HG03025 (cell line): ENCODE results near the gene TRPV3.
"Not testable (repeated sequence)": the region's sequence is repeated elsewhere in the genome, so short reads cannot be mapped to it uniquely, and the experiment has no call there.

Experiments used
- ATAC-seq: cut with Tn5 transposase; IDR thresholded peaks from one replicate; pipeline ENCODE4 v1.9.1; 2021; ENCODE audit warnings: mild to moderate bottlenecking, moderate library complexity; ENCODE audit not compliant: unreplicated experiment, low FRiP score

Gene TRPV3

GRCh38 chr17:3527896-3528295, 29.7 kb downstream of the TRPV3 start:
- no peak for ATAC-seq

GRCh38 chr17:3527468-3527867, 30.1 kb downstream of the TRPV3 start:
- no peak for ATAC-seq

- ATAC-seq = no peak
Measured at GRCh38 chr17:3526971-3527370, 30.6 kb downstream of the TRPV3 start.

GRCh38 chr17:3526491-3526890, 31.1 kb downstream of the TRPV3 start:
- ATAC-seq = no peak

GRCh38 chr17:3524024-3524423, 33.6 kb downstream of the TRPV3 start:
- no peak for ATAC-seq

- ATAC-seq = not testable (repeated sequence)
Measured at GRCh38 chr17:3519472-3519871, 38.1 kb downstream of the TRPV3 start.

GRCh38 chr17:3514873-3515272, 42.7 kb downstream of the TRPV3 start:
- ATAC-seq = no peak

- not testable (repeated sequence) for ATAC-seq
Measured at GRCh38 chr17:3514167-3514566, 43.4 kb downstream of the TRPV3 start.

GRCh38 chr17:3513305-3514035, 44.1 kb downstream of the TRPV3 start:
- no peak for ATAC-seq

GRCh38 chr17:3512505-3513171, 45.0 kb downstream of the TRPV3 start:
- ATAC-seq = no peak

- no peak for ATAC-seq
Measured at GRCh38 chr17:3511852-3512504, 45.6 kb downstream of the TRPV3 start.

- no peak for ATAC-seq
Measured at GRCh38 chr17:3510090-3510489, 47.5 kb downstream of the TRPV3 start.

- no peak for ATAC-seq
Measured at GRCh38 chr17:3507869-3508268, 49.7 kb downstream of the TRPV3 start.

GRCh38 chr17:3507071-3507470, 50.5 kb downstream of the TRPV3 start:
- ATAC-seq = no peak

GRCh38 chr17:3506054-3506453, 51.6 kb downstream of the TRPV3 start:
- no peak for ATAC-seq

GRCh38 chr17:3505008-3505407, 52.6 kb downstream of the TRPV3 start:
- ATAC-seq = no peak

GRCh38 chr17:3503285-3503684, 54.3 kb downstream of the TRPV3 start:
- no peak for ATAC-seq

- ATAC-seq = no peak
Measured at GRCh38 chr17:3502466-3502865, 55.1 kb downstream of the TRPV3 start.

GRCh38 chr17:3501344-3501743, 56.3 kb downstream of the TRPV3 start:
- ATAC-seq = no peak

GRCh38 chr17:3497101-3497500, 60.5 kb downstream of the TRPV3 start:
- no peak for ATAC-seq

- no peak for ATAC-seq
Measured at GRCh38 chr17:3485481-3486068, 72.0 kb downstream of the TRPV3 start.
